KMS-11 (cell line): Measurements from ENCODE around the gene ADGRG4.

Experiments
- H2AFZ ChIP-seq: fragments of 200-600 bp; sonication (generic); 2 replicates; pipeline ENCODE4 v1.6.1; 2016; ENCODE audit warnings: antibody characterized with exemption, mixed run types, low read depth
- H3K27ac ChIP-seq: fragments of 200-600 bp; sonication (generic); 2 replicates; pipeline ENCODE4 v1.6.1; 2016; ENCODE audit warnings: mild to moderate bottlenecking, mixed run types
- H3K27me3 ChIP-seq: fragments of 200-600 bp; sonication (generic); 2 replicates; pipeline ENCODE4 v1.6.1; 2017; ENCODE audit warnings: mild to moderate bottlenecking, low read depth, mixed run types, moderate library complexity; ENCODE audit not compliant: insufficient read depth
- H3K36me3 ChIP-seq: fragments of 200-600 bp; sonication (generic); 2 replicates; pipeline ENCODE4 v1.6.1; 2017; ENCODE audit warnings: mild to moderate bottlenecking, mixed run types; ENCODE audit not compliant: insufficient read depth
- H3K4me1 ChIP-seq: fragments of 200-600 bp; sonication (generic); 2 replicates; pipeline ENCODE4 v1.6.1; 2016; ENCODE audit warnings: mild to moderate bottlenecking, low read depth, mixed run types; ENCODE audit not compliant: poor library complexity, severe bottlenecking
- H3K4me2 ChIP-seq: fragments of 200-600 bp; sonication (generic); 2 replicates; pipeline ENCODE4 v1.7.0; 2016; ENCODE audit warnings: mild to moderate bottlenecking, mixed run types
- H3K4me3 ChIP-seq: fragments of 200-600 bp; sonication (generic); IDR thresholded peaks from 2 replicates; pipeline ENCODE4 v1.6.1; 2017; ENCODE audit warnings: low read depth, low read length, mixed read lengths; ENCODE audit not compliant: insufficient read depth
- H3K79me2 ChIP-seq: fragments of 200-600 bp; sonication (generic); 2 replicates; pipeline ENCODE4 v1.6.1; 2016; ENCODE audit warnings: low read depth, mixed run types; ENCODE audit not compliant: insufficient read depth
- H3K9ac ChIP-seq: fragments of 200-600 bp; sonication (generic); 2 replicates; pipeline ENCODE4 v1.6.1; 2016; ENCODE audit warnings: mild to moderate bottlenecking, mixed run types
- H4K20me1 ChIP-seq: fragments of 200-600 bp; sonication (generic); 2 replicates; pipeline ENCODE4 v1.6.1; 2016; ENCODE audit warnings: mild to moderate bottlenecking, mixed run types; ENCODE audit not compliant: insufficient read depth
- CTCF ChIP-seq: fragments of 200-600 bp; sonication (generic); conservative IDR thresholded peaks from 2 replicates; pipeline ENCODE4 v1.6.1; 2017; ENCODE audit warnings: low read depth, mild to moderate bottlenecking, antibody characterized with exemption, low read length, moderate library complexity, mixed read lengths

Gene ADGRG4

DNA sequence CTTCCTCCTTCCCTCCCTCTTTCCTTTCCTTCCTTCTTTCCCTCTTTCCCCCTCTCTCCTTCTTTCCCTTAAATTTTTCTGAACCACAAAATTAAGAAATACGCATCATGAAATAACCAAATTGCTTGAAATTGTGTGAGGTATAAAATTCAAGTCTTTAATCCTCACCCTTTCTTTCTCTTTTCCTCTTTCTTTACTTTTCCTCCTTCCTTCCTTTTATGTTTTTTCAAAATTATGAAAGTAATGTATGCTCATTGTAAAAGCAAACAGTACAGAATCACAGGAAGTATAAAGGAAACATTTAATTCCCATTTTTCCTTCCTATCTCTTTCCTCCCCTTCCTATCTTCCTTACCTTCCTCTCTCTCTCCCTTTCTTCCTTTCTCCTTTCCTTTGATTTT is 5.4 kb downstream of the ADGRG4 start:
- no peaks in the 10 kb centered on the region for H3K79me2 ChIP-seq
- no peaks in the 10 kb centered on the region for H3K36me3 ChIP-seq
- no peak overlapping the region for H3K4me2 ChIP-seq
- no peak for TF ChIP-seq CTCF
- no peaks in the 10 kb centered on the region for H4K20me1 ChIP-seq
- H3K4me3 ChIP-seq, result no peak overlapping the region
- no peak overlapping the region for H3K27ac ChIP-seq
- H2AFZ ChIP-seq, result no peak overlapping the region
- no peaks in the 10 kb centered on the region for H3K4me1 ChIP-seq
- H3K27me3 ChIP-seq, result no peaks in the 10 kb centered on the region
- H3K9ac ChIP-seq, result no peak overlapping the region

GRCh38 chrX:136307471-136307870 is 6.7 kb downstream of the ADGRG4 start:
- H3K4me2 ChIP-seq, result no peak overlapping the region
- no peaks in the 10 kb centered on the region for H3K36me3 ChIP-seq
- H3K79me2 ChIP-seq, result no peaks in the 10 kb centered on the region
- H3K27me3 ChIP-seq, result no peaks in the 10 kb centered on the region
- H3K4me1 ChIP-seq, result no peaks in the 10 kb centered on the region
- H3K9ac ChIP-seq, result no peak overlapping the region
- H3K27ac ChIP-seq, result no peak overlapping the region
- H2AFZ ChIP-seq, result no peak overlapping the region
- H4K20me1 ChIP-seq, result no peaks in the 10 kb centered on the region
- TF ChIP-seq CTCF, result no peak
- H3K4me3 ChIP-seq, result no peak overlapping the region

- Histone ChIP-seq H3K4me3 (no peak overlapping the region), H3K36me3 (no peaks in the 10 kb centered on the region), H4K20me1 (no peaks in the 10 kb centered on the region), H3K27me3 (no peaks in the 10 kb centered on the region), H3K9ac (no peak overlapping the region), H3K79me2 (no peaks in the 10 kb centered on the region), H2AFZ (no peak overlapping the region), H3K27ac (no peak overlapping the region), H3K4me1 (no peaks in the 10 kb centered on the region), H3K4me2 (no peak overlapping the region)
- TF ChIP-seq CTCF, result no peak
These were observed 9.6 kb downstream of the ADGRG4 start for GRCh38 chrX:136310411-136310810.

- Histone ChIP-seq H3K4me2 (no peak overlapping the region), H3K27me3 (no peaks in the 10 kb centered on the region), H3K4me1 (no peaks in the 10 kb centered on the region), H3K4me3 (no peak overlapping the region), H3K36me3 (no peaks in the 10 kb centered on the region), H3K27ac (no peak overlapping the region), H3K79me2 (no peaks in the 10 kb centered on the region), H4K20me1 (no peaks in the 10 kb centered on the region), H2AFZ (no peak overlapping the region), H3K9ac (no peak overlapping the region)
- TF ChIP-seq CTCF, result no peak
These were observed 17.4 kb downstream of the ADGRG4 start for GRCh38 chrX:136318156-136318555.
